IMR-90 (cell line): ENCODE data around the gene NKX1-1. TPM values are rescaled to one million over a fixed set of nuclear protein-coding genes. Genes with fewer than 3 reads are reported as not detected.

Source experiments
- ATAC-seq: fragments of 200-7000 bp; cut with Tn5 transposase; 2 replicates; pipeline ENCODE4 v1.9.1; 2020; ENCODE audit warnings: low read depth, mild to moderate bottlenecking, moderate library complexity
- BruUV-seq: library from RNA; stranded (reverse); fragments of 400-500 nt; replicated peaks from 2 replicates; lab custom pipeline; 2021; lab: Mats Ljungman, UMichigan
- CTCF ChIA-PET: fragments of 300-600 bp; formaldehyde crosslinking; extraction: SDS; loops from one replicate; lab custom pipeline; 2021; ENCODE audit warnings: antibody characterized with exemption; lab: Yijun Ruan, JAX
- POLR2A ChIA-PET: fragments of 300-600 bp; sonication (Branson Sonifier 250); formaldehyde crosslinking; loops from one replicate; lab custom pipeline; 2022; ENCODE audit warnings: antibody characterized with exemption; ENCODE audit not compliant: unreplicated experiment; lab: Charles Lee
- DNase-seq: peaks from one replicate; pipeline ENCODE4 v3.0.0; 2013
- H2AFZ ChIP-seq: replicated peaks from 2 replicates; pipeline ENCODE3; 2013; ENCODE audit warnings: low read length, mild to moderate bottlenecking; ENCODE audit not compliant: poor library complexity
- H2AK5ac ChIP-seq: 2 replicates; pipeline ENCODE4 v1.6.1; 2013; ENCODE audit warnings: low read depth, low read length, inconsistent platforms
- H2AK9ac ChIP-seq: replicated peaks from 2 replicates; pipeline ENCODE3; 2013; ENCODE audit warnings: mild to moderate bottlenecking, low read depth, low read length, moderate library complexity; ENCODE audit not compliant: poor library complexity
- H2BK120ac ChIP-seq: 2 replicates; pipeline ENCODE4 v1.6.1; 2013; ENCODE audit warnings: low read depth, low read length, inconsistent platforms
- H2BK15ac ChIP-seq: 3 replicates; pipeline ENCODE4 v1.6.1; 2013; ENCODE audit warnings: low read depth, low read length, inconsistent platforms
- H2BK20ac ChIP-seq: 2 replicates; pipeline ENCODE4 v1.6.1; 2013; ENCODE audit warnings: low read depth, mild to moderate bottlenecking, inconsistent platforms, low read length, moderate library complexity
- H2BK5ac ChIP-seq: 2 replicates; pipeline ENCODE4 v1.6.1; 2013; ENCODE audit warnings: mild to moderate bottlenecking, low read depth, low read length, inconsistent platforms; ENCODE audit not compliant: poor library complexity, severe bottlenecking
- H3K14ac ChIP-seq: replicated peaks from 2 replicates; pipeline ENCODE4 v1.6.1; 2013; ENCODE audit warnings: low read depth, low read length, inconsistent platforms
- H3K18ac ChIP-seq: 2 replicates; pipeline ENCODE4 v1.6.1; 2013; ENCODE audit warnings: low read depth, low read length, control low read depth
- H3K23ac ChIP-seq: 2 replicates; pipeline ENCODE4 v1.6.1; 2013; ENCODE audit warnings: low read depth, low read length, inconsistent platforms
- H3K27ac ChIP-seq: 2 replicates; pipeline ENCODE4 v1.5.1; 2013; ENCODE audit warnings: mild to moderate bottlenecking, control low read depth, low read length; ENCODE audit not compliant: insufficient read depth
- H3K27me3 ChIP-seq: 2 replicates; pipeline ENCODE4 v1.6.1; 2013; ENCODE audit warnings: low read length; ENCODE audit not compliant: control insufficient read depth, insufficient read depth
- H3K36me3 ChIP-seq: 2 replicates; pipeline ENCODE4 v1.6.1; 2013; ENCODE audit warnings: low read length, mixed read lengths; ENCODE audit not compliant: control insufficient read depth, insufficient read depth
- H3K4ac ChIP-seq: 2 replicates; pipeline ENCODE4 v1.6.1; 2013; ENCODE audit warnings: low read depth, low read length, inconsistent platforms
- H3K4me1 ChIP-seq: 2 replicates; pipeline ENCODE4 v1.6.1; 2013; ENCODE audit warnings: low read length, mixed read lengths; ENCODE audit not compliant: control insufficient read depth, insufficient read depth
- H3K4me2 ChIP-seq: 2 replicates; pipeline ENCODE4 v1.6.1; 2013; ENCODE audit warnings: low read depth, mild to moderate bottlenecking, control low read depth, low read length, moderate library complexity
- H3K4me3 ChIP-seq: 2 replicates; pipeline ENCODE4 v1.5.1; 2013; ENCODE audit warnings: low read depth, mild to moderate bottlenecking, control low read depth, low read length, moderate library complexity; ENCODE audit not compliant: insufficient read depth
- H3K56ac ChIP-seq: 2 replicates; pipeline ENCODE4 v1.6.1; 2013; ENCODE audit warnings: low read length, inconsistent platforms; ENCODE audit not compliant: insufficient read depth; ENCODE audit errors: extremely low read depth
- H3K79me1 ChIP-seq, 2 experiments: 2 replicates each; pipeline ENCODE4 v1.6.1; 2013; ENCODE audit warnings: low read length in 2 of 2, inconsistent platforms in 1 of 2, low read depth in 1 of 2
- H3K9ac ChIP-seq: 2 replicates; pipeline ENCODE4 v1.6.1; 2013; ENCODE audit warnings: low read depth, low read length, control low read depth
- H3K9me1 ChIP-seq: 2 replicates; pipeline ENCODE4 v1.6.1; 2013; ENCODE audit warnings: low read length, inconsistent platforms; ENCODE audit not compliant: insufficient read depth
- H3K9me3 ChIP-seq: 2 replicates; pipeline ENCODE4 v1.6.1; 2013; ENCODE audit warnings: low read length; ENCODE audit not compliant: control insufficient read depth, insufficient read depth
- H4K20me1 ChIP-seq: 2 replicates; pipeline ENCODE4 v1.6.1; 2013; ENCODE audit warnings: low read length, inconsistent platforms; ENCODE audit not compliant: insufficient read depth
- H4K5ac ChIP-seq: 2 replicates; pipeline ENCODE4 v1.6.1; 2013; ENCODE audit warnings: mild to moderate bottlenecking, low read depth, low read length, control low read depth
- H4K8ac ChIP-seq, 2 experiments: 2 replicates each; pipeline ENCODE4 v1.6.1; 2013; ENCODE audit warnings: low read depth in 2 of 2, low read length in 2 of 2, control low read depth in 1 of 2, inconsistent platforms in 1 of 2
- H4K91ac ChIP-seq: 2 replicates; pipeline ENCODE4 v1.6.1; 2013; ENCODE audit warnings: low read depth, low read length, inconsistent platforms; ENCODE audit not compliant: insufficient read depth
- BHLHE40 ChIP-seq: fragments of 150-350 bp; IDR thresholded peaks from 2 replicates; pipeline ENCODE4 v1.6.1; 2016; ENCODE audit warnings: mild to moderate bottlenecking, low read depth, low read length
- CTCF ChIP-seq: conservative IDR thresholded peaks from 2 replicates; pipeline ENCODE4 v1.5.1; 2012; ENCODE audit warnings: mild to moderate bottlenecking, low read depth, low read length, improper control_type of control experiment
- ELK1 ChIP-seq: fragments of 150-350 bp; IDR thresholded peaks from 2 replicates; pipeline ENCODE4 v1.6.1; 2016; ENCODE audit warnings: low read depth, mild to moderate bottlenecking, low read length, moderate library complexity, borderline replicate concordance
- FOS ChIP-seq: fragments of 150-350 bp; IDR thresholded peaks from 2 replicates; pipeline ENCODE4 v1.6.1; 2016; ENCODE audit warnings: low read depth, low read length
- MAZ ChIP-seq: IDR thresholded peaks from 2 replicates; pipeline ENCODE4 v1.6.1; 2012; ENCODE audit warnings: low read depth, mild to moderate bottlenecking, low read length, improper control_type of control experiment, moderate library complexity, borderline replicate concordance
- MXI1 ChIP-seq: IDR thresholded peaks from 2 replicates; pipeline ENCODE4 v1.6.1; 2012; ENCODE audit warnings: low read depth, mild to moderate bottlenecking, low read length, moderate library complexity, borderline replicate concordance
- USF2 ChIP-seq: fragments of 150-350 bp; IDR thresholded peaks from 2 replicates; pipeline ENCODE4 v1.6.1; 2017; ENCODE audit warnings: mild to moderate bottlenecking, antibody characterized with exemption, low read length, low read depth
- WGBS, 2 experiments: methylation state at CpG; one replicate each; pipeline versions ENCODE4 v1.1.5 to v1.1.7; 2013; ENCODE audit warnings: missing lambda C conversion rate in 2 of 2; ENCODE audit not compliant: insufficient read length in 1 of 2; ENCODE audit errors: extremely low coverage in 2 of 2; 5-methylcytosine and 5-hydroxymethylcytosine counted together
- dilution Hi-C: fragments of 300-500 bp; cut with HindIII; formaldehyde crosslinking; loops from one replicate; pipeline ENCODE4 v1.14.3; 2018; ENCODE audit warnings: low sequenced_read_pairs; ENCODE audit not compliant: unreplicated experiment
- in situ Hi-C: fragments of 300-500 bp; cut with MboI; formaldehyde crosslinking; loops from 3 replicates; pipeline ENCODE4 v1.14.3; 2019; ENCODE audit warnings: low sequenced_read_pairs, inconsistent platforms, mixed read lengths
- intact Hi-C: fragments of 100-400 bp; cut with micrococcal nuclease; formaldehyde crosslinking; loops from 2 replicates; pipeline ENCODE4 v1.10.0; 2022
- polyA plus RNA-seq, 3 experiments: library from polyadenylated mRNA; depleted of rRNA; stranded (reverse); fragments of >200 nt; gene quantifications; 2 replicates each; pipeline ENCODE4 v1.2.3, GENCODE V29; 2012; ENCODE audit warnings: low replicate concordance in 1 of 3
- total RNA-seq: library from RNA; depleted of rRNA; stranded (reverse); fragments of >200 nt; gene quantifications from 2 replicates; pipeline ENCODE4 v1.2.3, GENCODE V29; 2012

Gene NKX1-1
- total and polyA plus RNA-seq, 2 of the 4 experiments (the other 2 are of a cell fraction) = not detected

- no peak overlapping the region for H4K5ac ChIP-seq
- ChIA-PET CTCF (no interaction called here), POLR2A (no interaction called here)
- no peak overlapping the region for H2BK120ac ChIP-seq
- no peak overlapping the region for H3K23ac ChIP-seq
- H3K79me1 ChIP-seq = no peaks in the 10 kb centered on the region; a peak in 1 of 4 replicates
- 0 out of 2 replicates have a peak, but pooled peaks cover 2% of the 10 kb centered on the region for H3K4me1 ChIP-seq
- no peak overlapping the region for H2BK15ac ChIP-seq
- no peak overlapping the region for H4K8ac ChIP-seq
- no peak for DNase-seq
- no peak overlapping the region for H3K18ac ChIP-seq
- peaks cover 23% of the 10 kb centered on the region for H3K36me3 ChIP-seq
- ATAC-seq = no peak
- peak overlapping the region; percentile 19 for H2AFZ ChIP-seq
- in situ Hi-C loops = no loop called here
- no peak overlapping the region for H3K56ac ChIP-seq
- no peak overlapping the region for H4K91ac ChIP-seq
- dilution Hi-C loops = no loop called here
- no peak overlapping the region for H3K4me3 ChIP-seq
- BruUV-seq = no TSS peak
- H3K9me1 ChIP-seq = no peaks in the 10 kb centered on the region
- WGBS, 2 experiments = no CpG with 5 or more reads among the region's 10 CpGs
- H2BK5ac ChIP-seq = no peak overlapping the region
- H3K27ac ChIP-seq = no peak overlapping the region
- H4K20me1 ChIP-seq = no peaks in the 10 kb centered on the region
- TF ChIP-seq BHLHE40 = no peak
- no peak for TF ChIP-seq FOS
- no peak for TF ChIP-seq MXI1
- no peak for TF ChIP-seq CTCF
- no peak for TF ChIP-seq ELK1
- TF ChIP-seq MAZ = no peak
- TF ChIP-seq USF2 = no peak
- no peak overlapping the region for H3K9ac ChIP-seq
- no peak overlapping the region for H3K4me2 ChIP-seq
- H3K27me3 ChIP-seq = no peaks in the 10 kb centered on the region
- H3K4ac ChIP-seq = no peak overlapping the region
- no peak overlapping the region for H2AK5ac ChIP-seq
- H3K9me3 ChIP-seq = no peaks in the 10 kb centered on the region
- intact Hi-C loops = loop anchor here (10.0 kb wide), 1 partner anchor 363 kb away; the partner anchor contains the start of genes TACC3 and TMEM129
- no peak overlapping the region for H3K14ac ChIP-seq
- H2AK9ac ChIP-seq = no peak overlapping the region
- H2BK20ac ChIP-seq = no peak overlapping the region
Observed at GRCh38 chr4:1362046-1362445, 44.2 kb downstream of the NKX1-1 start.
